ENCODE data around the gene PLEKHG4B. TPM values are rescaled to one million over a fixed set of nuclear protein-coding genes. Genes with fewer than 3 reads are reported as not detected.

Gene PLEKHG4B
- total RNA-seq, 3 donors from 2014 or later: 0.03 to 0.37 (median 0.05) TPM

- DNase-seq: no peak
- Mint-ChIP-seq H3K4me1 (ENCODE audit: low read depth) (no peaks in the 10 kb centered on the region), H3K36me3 (ENCODE audit: insufficient read depth) (no peaks in the 10 kb centered on the region), H3K9me3 (no peaks in the 10 kb centered on the region), H3K27me3 (ENCODE audit: low read depth) (peaks cover 7% of the 10 kb centered on the region), H3K4me3 (no peak overlapping the region)
- no peak for ATAC-seq
Observed at GRCh38 chr5:180286-180918, 88.4 kb downstream of the PLEKHG4B start.

- H3K4me3 Mint-ChIP-seq: no peak overlapping the region
- DNase-seq: no peak
- H3K4me1 Mint-ChIP-seq (ENCODE audit: low read depth): no peaks in the 10 kb centered on the region
- H3K36me3 Mint-ChIP-seq (ENCODE audit: insufficient read depth): no peaks in the 10 kb centered on the region
- H3K9me3 Mint-ChIP-seq: no peaks in the 10 kb centered on the region
- no peak for ATAC-seq
- peaks cover 7% of the 10 kb centered on the region for H3K27me3 Mint-ChIP-seq (ENCODE audit: low read depth)
Observed at GRCh38 chr5:181160-181559, 89.2 kb downstream of the PLEKHG4B start.

DNA sequence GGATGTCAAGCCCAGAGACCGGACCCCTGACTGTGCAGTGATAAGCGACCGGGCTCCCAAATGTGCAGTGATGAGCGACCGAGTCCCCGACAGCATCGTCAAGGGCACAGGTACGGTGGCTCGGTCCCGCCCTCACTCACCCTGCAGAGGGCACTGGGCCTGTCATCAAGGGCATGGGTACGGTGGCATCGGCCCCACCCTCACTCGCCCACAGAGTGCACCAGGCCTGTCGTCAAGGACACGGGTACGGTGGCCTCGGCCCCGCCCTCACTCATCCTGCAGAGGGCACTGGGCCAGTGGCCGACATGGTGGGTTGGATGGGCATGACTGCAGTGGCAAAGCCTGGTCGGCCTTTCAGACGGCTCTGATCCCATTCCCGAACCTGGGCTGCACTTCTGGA, 89.6 kb downstream of the PLEKHG4B start:
- no peak overlapping the region for H3K4me3 Mint-ChIP-seq
- no peaks in the 10 kb centered on the region for H3K9me3 Mint-ChIP-seq
- H3K27me3 Mint-ChIP-seq (ENCODE audit: low read depth): peaks cover 7% of the 10 kb centered on the region
- DNase-seq (no peak), ATAC-seq (no peak)
- no peaks in the 10 kb centered on the region for H3K36me3 Mint-ChIP-seq (ENCODE audit: insufficient read depth)
- H3K4me1 Mint-ChIP-seq (ENCODE audit: low read depth): no peaks in the 10 kb centered on the region

DNA sequence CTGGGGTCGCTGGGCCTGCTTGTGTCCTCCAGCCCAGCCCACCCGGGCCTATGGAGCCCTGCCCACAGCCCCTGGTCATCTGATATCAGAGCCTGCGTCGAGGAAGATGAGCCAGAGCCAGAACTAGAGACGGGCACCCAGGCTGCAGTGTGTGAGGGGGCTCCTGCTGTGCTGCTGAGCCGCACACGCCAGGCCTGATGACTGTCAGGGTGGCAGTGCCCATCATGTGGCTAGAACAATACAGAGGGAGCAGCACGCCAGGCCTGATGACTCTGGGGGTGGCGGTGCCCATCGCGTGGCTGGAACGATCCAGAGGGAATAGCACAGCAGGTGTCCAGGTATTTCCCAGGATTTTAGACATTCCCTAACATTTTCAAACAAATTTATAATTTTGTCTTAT, 90.2 kb downstream of the PLEKHG4B start:
- no peak overlapping the region for H3K4me3 Mint-ChIP-seq
- ATAC-seq (no peak), DNase-seq (no peak)
- H3K9me3 Mint-ChIP-seq: no peaks in the 10 kb centered on the region
- H3K27me3 Mint-ChIP-seq (ENCODE audit: low read depth): peaks cover 7% of the 10 kb centered on the region
- H3K36me3 Mint-ChIP-seq (ENCODE audit: insufficient read depth): no peaks in the 10 kb centered on the region
- no peaks in the 10 kb centered on the region for H3K4me1 Mint-ChIP-seq (ENCODE audit: low read depth)

- peaks cover 4% of the 10 kb centered on the region for H3K4me1 Mint-ChIP-seq (ENCODE audit: low read depth)
- H3K9me3 Mint-ChIP-seq: no peaks in the 10 kb centered on the region
- ATAC-seq: no peak
- H3K36me3 Mint-ChIP-seq (ENCODE audit: insufficient read depth): no peaks in the 10 kb centered on the region
- H3K27me3 Mint-ChIP-seq (ENCODE audit: low read depth): peaks cover 10% of the 10 kb centered on the region
- no peak overlapping the region for H3K4me3 Mint-ChIP-seq
- no peak for DNase-seq
Observed at GRCh38 chr5:184471-184870, 92.5 kb downstream of the PLEKHG4B start.

GRCh38 chr5:185095-186070, 93.4 kb downstream of the PLEKHG4B start:
- Mint-ChIP-seq H3K9me3 (no peaks in the 10 kb centered on the region), H3K4me1 (ENCODE audit: low read depth) (peaks cover 4% of the 10 kb centered on the region), H3K36me3 (ENCODE audit: insufficient read depth) (no peaks in the 10 kb centered on the region), H3K4me3 (no peak overlapping the region), H3K27me3 (ENCODE audit: low read depth) (peaks cover 13% of the 10 kb centered on the region)
- no peak for ATAC-seq
- DNase-seq: no peak

- DNase-seq: no peak
- Mint-ChIP-seq H3K4me1 (ENCODE audit: low read depth) (peaks cover 4% of the 10 kb centered on the region), H3K27me3 (ENCODE audit: low read depth) (peaks cover 12% of the 10 kb centered on the region), H3K36me3 (ENCODE audit: insufficient read depth) (no peaks in the 10 kb centered on the region), H3K4me3 (no peak overlapping the region), H3K9me3 (no peaks in the 10 kb centered on the region)
- no peak for ATAC-seq
Observed at GRCh38 chr5:186091-187041, 94.4 kb downstream of the PLEKHG4B start.

GRCh38 chr5:187042-187431, 95.1 kb downstream of the PLEKHG4B start:
- no peak overlapping the region for H3K4me3 Mint-ChIP-seq
- DNase-seq (no peak), ATAC-seq (no peak)
- peaks cover 4% of the 10 kb centered on the region for H3K4me1 Mint-ChIP-seq (ENCODE audit: low read depth)
- peaks cover 12% of the 10 kb centered on the region for H3K27me3 Mint-ChIP-seq (ENCODE audit: low read depth)
- H3K9me3 Mint-ChIP-seq: no peaks in the 10 kb centered on the region
- no peaks in the 10 kb centered on the region for H3K36me3 Mint-ChIP-seq (ENCODE audit: insufficient read depth)

DNA sequence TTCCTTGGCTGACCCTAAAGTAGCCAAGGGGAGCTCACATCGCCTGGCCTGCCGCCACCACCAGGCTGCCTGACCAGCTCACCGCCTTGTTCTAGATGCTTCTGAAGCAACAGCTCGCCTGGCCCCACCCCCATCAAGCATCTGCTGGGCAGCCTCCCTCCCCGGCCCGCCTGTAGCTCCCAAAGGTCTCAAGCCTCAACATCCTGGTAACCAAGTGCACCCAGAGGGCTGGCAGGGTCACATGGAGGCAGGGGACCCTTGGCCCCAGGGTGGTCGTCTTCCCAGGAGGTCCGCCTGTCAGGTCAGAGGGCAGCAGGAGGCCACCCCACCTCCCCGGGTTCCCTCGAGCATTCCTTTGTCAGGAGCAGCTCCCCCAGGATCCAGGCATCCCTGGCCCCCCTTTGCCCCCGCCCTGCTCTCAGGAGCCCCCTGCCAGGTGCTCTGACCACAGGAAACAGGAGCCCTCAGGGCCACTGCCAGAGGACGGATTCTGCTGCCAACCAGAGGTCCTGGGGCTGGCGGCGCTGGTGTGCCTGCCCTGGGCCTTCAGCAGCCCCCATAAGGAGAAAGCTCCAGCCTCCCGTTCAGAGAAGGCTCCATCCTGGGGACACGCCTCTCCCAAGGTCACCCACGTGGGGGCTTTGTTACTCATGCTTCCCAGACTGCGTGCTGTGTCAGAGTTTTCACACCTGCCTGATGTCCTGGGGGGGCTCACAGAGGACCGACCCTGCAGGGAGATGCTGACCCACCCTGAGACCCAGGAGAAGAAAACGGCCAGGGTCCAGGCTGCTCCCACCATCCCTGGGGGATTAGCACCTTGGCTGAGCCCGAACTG, 95.9 kb downstream of the PLEKHG4B start:
- no peaks in the 10 kb centered on the region for H3K36me3 Mint-ChIP-seq (ENCODE audit: insufficient read depth)
- H3K4me1 Mint-ChIP-seq (ENCODE audit: low read depth): peaks cover 4% of the 10 kb centered on the region
- H3K4me3 Mint-ChIP-seq: no peak overlapping the region
- DNase-seq: no peak
- H3K27me3 Mint-ChIP-seq (ENCODE audit: low read depth): peaks cover 17% of the 10 kb centered on the region
- no peak for ATAC-seq
- H3K9me3 Mint-ChIP-seq: no peaks in the 10 kb centered on the region

DNA sequence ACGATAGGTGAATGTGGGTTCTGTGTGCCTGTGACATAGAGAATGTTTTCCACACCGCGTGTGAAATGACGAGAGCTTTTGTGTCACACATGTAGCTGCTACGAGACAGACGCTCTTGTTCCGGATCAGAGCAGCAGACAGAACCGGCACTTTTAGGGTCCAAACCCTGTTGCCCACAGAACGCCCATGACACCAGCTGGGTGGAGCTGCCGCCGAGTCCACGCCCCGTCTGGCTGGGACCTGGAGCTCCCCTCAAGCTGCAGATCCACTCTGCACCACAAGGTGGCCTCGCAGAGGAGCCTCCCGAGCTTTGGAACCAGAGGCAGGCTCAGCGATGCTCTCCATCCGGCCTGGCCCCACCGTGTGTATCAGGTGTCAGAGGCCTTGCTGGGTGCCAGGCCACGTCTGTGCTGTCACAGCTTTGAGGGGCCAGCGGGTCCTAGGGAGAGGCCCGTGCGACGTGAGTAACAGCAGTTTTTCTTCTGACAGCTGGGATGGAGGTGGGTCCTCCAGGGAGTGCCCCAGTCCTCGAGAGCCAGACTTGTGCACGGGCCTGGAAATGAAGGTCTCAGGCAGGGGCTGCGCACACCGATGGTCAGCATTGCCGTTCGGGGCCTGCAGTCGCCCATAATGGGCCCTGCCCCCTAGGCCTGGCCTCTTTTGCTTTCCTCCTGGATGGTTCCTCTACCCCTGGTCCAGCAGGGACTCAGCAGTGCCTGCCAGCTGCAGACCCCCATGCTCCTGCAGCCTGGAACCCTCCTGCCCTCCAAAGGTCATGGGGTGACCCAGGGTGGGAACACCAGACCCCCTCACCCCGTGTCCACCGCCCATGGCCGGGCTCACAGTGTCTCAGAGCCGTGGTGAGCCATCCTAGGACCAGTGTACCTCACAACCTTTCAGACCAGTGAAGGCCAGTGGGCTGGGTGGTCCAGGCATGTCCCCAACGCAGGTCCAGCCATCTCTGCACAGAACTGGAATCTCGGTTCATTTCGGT, 96.8 kb downstream of the PLEKHG4B start:
- Mint-ChIP-seq H3K4me1 (ENCODE audit: low read depth) (peaks cover 4% of the 10 kb centered on the region), H3K36me3 (ENCODE audit: insufficient read depth) (no peaks in the 10 kb centered on the region), H3K9me3 (no peaks in the 10 kb centered on the region), H3K4me3 (peak overlapping the region; percentile 52), H3K27me3 (ENCODE audit: low read depth) (peaks cover 17% of the 10 kb centered on the region)
- ATAC-seq: peak; percentile 90 to 93
- peak; percentile 82 for DNase-seq

DNA sequence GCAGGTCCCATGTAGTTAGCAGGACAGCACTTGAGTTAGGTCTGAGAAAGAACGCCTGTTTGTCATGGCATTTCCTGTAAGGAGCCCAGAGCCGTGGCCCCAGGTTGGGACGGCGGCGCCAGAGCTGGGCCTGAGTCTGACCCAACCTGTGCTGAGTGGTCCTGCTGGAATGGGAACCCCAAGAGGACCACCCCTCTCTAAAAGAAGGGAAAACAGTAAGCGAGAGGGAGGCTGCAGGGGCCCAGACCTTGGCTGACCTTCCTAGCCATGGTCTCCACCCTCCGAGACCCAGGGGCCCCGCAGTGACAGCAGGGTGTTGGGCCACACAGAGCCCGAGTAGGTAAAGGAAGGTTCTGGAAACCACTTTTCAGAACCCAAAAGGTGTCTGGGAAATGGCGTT, 97.5 kb downstream of the PLEKHG4B start:
- H3K9me3 Mint-ChIP-seq: no peaks in the 10 kb centered on the region
- DNase-seq (no peak), ATAC-seq (no peak)
- no peak overlapping the region for H3K4me3 Mint-ChIP-seq
- H3K4me1 Mint-ChIP-seq (ENCODE audit: low read depth): peaks cover 4% of the 10 kb centered on the region
- no peaks in the 10 kb centered on the region for H3K36me3 Mint-ChIP-seq (ENCODE audit: insufficient read depth)
- peaks cover 17% of the 10 kb centered on the region for H3K27me3 Mint-ChIP-seq (ENCODE audit: low read depth)

DNA sequence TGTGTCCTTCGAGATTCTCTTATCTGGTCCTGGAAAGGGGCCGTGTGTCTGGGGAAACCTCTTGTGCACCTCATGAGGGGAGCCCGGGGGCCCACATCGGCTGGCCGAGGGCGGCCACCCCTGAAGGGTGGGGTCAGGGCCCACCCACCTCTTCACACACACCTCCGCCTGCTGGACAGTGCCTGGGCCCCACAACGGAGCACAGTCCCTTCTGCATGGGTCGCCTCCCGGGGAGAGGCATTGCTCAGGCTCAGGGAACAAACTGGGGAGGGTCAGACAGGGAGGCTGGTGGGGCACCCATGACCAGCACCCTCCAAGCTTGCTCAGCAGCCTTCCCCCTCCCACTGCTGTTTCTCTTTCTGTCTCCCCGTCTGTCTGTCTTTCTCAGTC, 98.0 kb downstream of the PLEKHG4B start:
- H3K4me1 Mint-ChIP-seq (ENCODE audit: low read depth): peaks cover 4% of the 10 kb centered on the region
- DNase-seq: no peak

More for the DNA sequence above, 98.0 kb downstream of the PLEKHG4B start:
- H3K36me3 Mint-ChIP-seq (ENCODE audit: insufficient read depth): no peaks in the 10 kb centered on the region
- no peaks in the 10 kb centered on the region for H3K9me3 Mint-ChIP-seq
- H3K4me3 Mint-ChIP-seq: no peak overlapping the region
- H3K27me3 Mint-ChIP-seq (ENCODE audit: low read depth): peaks cover 17% of the 10 kb centered on the region
- peak in 1 of 2 donors; percentile 34 for ATAC-seq

Data from activated T-cell treated with anti-CD3 and anti-CD28 coated beads, Interleukin-2, amount 50 U/mL, for 4 hours (primary cell).